HG02870 (cell line): Measurements from ENCODE around the gene MAP3K7CL.
A peak's percentile ranks its signal among the peaks of the same experiment; 100 is the strongest.

Source experiments
- ATAC-seq: cut with Tn5 transposase; IDR thresholded peaks from one replicate; pipeline ENCODE4 v1.9.1; 2021; ENCODE audit warnings: mild to moderate bottlenecking, moderate library complexity; ENCODE audit not compliant: unreplicated experiment

MAP3K7CL gene

GRCh38 chr21:29224006-29224405, 93.6 kb downstream of the MAP3K7CL start:
- peak; percentile 74 for ATAC-seq
